ENCODE data around the gene ARF1.

ARF1 gene

GRCh38 chr1:228048120-228048519, 34.4 kb upstream of the ARF1 start:
- no peak for DNase-seq (ENCODE audit: low read depth)
- no peak overlapping the region for H3K4me3 ChIP-seq (ENCODE audit: control insufficient read depth, low read depth, low read length)
- TF ChIP-seq CTCF (IDR thresholded peaks at IDR 0.05; ENCODE audit: control insufficient read depth, insufficient read depth, low read depth, low read length, missing control alignments), result no peak

GRCh38 chr1:228048659-228049298, 33.7 kb upstream of the ARF1 start:
- no peak overlapping the region for H3K4me3 ChIP-seq (ENCODE audit: control insufficient read depth, low read depth, low read length)
- no peak for DNase-seq (ENCODE audit: low read depth)
- TF ChIP-seq CTCF (IDR thresholded peaks at IDR 0.05; ENCODE audit: control insufficient read depth, insufficient read depth, low read depth, low read length, missing control alignments), result no peak

- DNase-seq (ENCODE audit: low read depth), result no peak
- no peak for TF ChIP-seq CTCF (IDR thresholded peaks at IDR 0.05; ENCODE audit: control insufficient read depth, insufficient read depth, low read depth, low read length, missing control alignments)
These were observed 31.8 kb upstream of the ARF1 start for GRCh38 chr1:228050571-228051231.

GRCh38 chr1:228058172-228058948, 24.1 kb upstream of the ARF1 start:
- no peak overlapping the region for H3K4me3 ChIP-seq (ENCODE audit: control insufficient read depth, low read depth, low read length)
- TF ChIP-seq CTCF (IDR thresholded peaks at IDR 0.05; ENCODE audit: control insufficient read depth, insufficient read depth, low read depth, low read length, missing control alignments), result no peak
- no peak for DNase-seq (ENCODE audit: low read depth)

More at GRCh38 chr1:228050571-228051231, 31.8 kb upstream of the ARF1 start:
- H3K4me3 ChIP-seq (ENCODE audit: control insufficient read depth, low read depth, low read length), result no peak overlapping the region

GRCh38 chr1:228058949-228059633, 23.4 kb upstream of the ARF1 start:
- H3K4me3 ChIP-seq (ENCODE audit: control insufficient read depth, low read depth, low read length), result no peak overlapping the region
- no peak for TF ChIP-seq CTCF (IDR thresholded peaks at IDR 0.05; ENCODE audit: control insufficient read depth, insufficient read depth, low read depth, low read length, missing control alignments)

More at GRCh38 chr1:228058949-228059633, 23.4 kb upstream of the ARF1 start:
- DNase-seq (ENCODE audit: low read depth), result no peak
